Measurements from ENCODE around the gene FAM114A2.

Gene FAM114A2

GRCh38 chr5:153983885-153984284 lies 54.8 kb downstream of the FAM114A2 start:
- DNase-seq (ENCODE audit: low read depth): no peak

- DNase-seq (ENCODE audit: low read depth): no peak
These were observed 56.7 kb downstream of the FAM114A2 start for GRCh38 chr5:153981905-153982605.

GRCh38 chr5:153979028-153979783 lies 59.5 kb downstream of the FAM114A2 start:
- no peak for DNase-seq (ENCODE audit: low read depth)

GRCh38 chr5:153974813-153975163 lies 63.9 kb downstream of the FAM114A2 start:
- no peak for DNase-seq (ENCODE audit: low read depth)

- DNase-seq (ENCODE audit: low read depth): peak; percentile 60
These were observed 64.4 kb downstream of the FAM114A2 start for GRCh38 chr5:153974131-153974812.

- no peak for DNase-seq (ENCODE audit: low read depth)
These were observed 66.5 kb downstream of the FAM114A2 start for GRCh38 chr5:153972240-153972639.

- no peak for DNase-seq (ENCODE audit: low read depth)
These were observed 68.2 kb downstream of the FAM114A2 start for GRCh38 chr5:153970496-153970895.

GRCh38 chr5:153969563-153969895 lies 69.2 kb downstream of the FAM114A2 start:
- no peak for DNase-seq (ENCODE audit: low read depth)

- no peak for DNase-seq (ENCODE audit: low read depth)
These were observed 69.7 kb downstream of the FAM114A2 start for GRCh38 chr5:153968761-153969562.

GRCh38 chr5:153964880-153965645 lies 73.6 kb downstream of the FAM114A2 start:
- DNase-seq (ENCODE audit: low read depth): peak; percentile 73

- no peak for DNase-seq (ENCODE audit: low read depth)
These were observed 74.4 kb downstream of the FAM114A2 start for GRCh38 chr5:153964191-153964879.

- peak; percentile 57 for DNase-seq (ENCODE audit: low read depth)
These were observed 78.2 kb downstream of the FAM114A2 start for GRCh38 chr5:153960269-153961215.

GRCh38 chr5:153959134-153959957 lies 79.4 kb downstream of the FAM114A2 start:
- peak; percentile 95 for DNase-seq (ENCODE audit: low read depth)

- no peak for DNase-seq (ENCODE audit: low read depth)
These were observed 81.5 kb downstream of the FAM114A2 start for GRCh38 chr5:153957205-153957604.

- peak; percentile 35 for DNase-seq (ENCODE audit: low read depth)
These were observed 85.3 kb downstream of the FAM114A2 start for GRCh38 chr5:153953411-153953810.

GRCh38 chr5:153952893-153953292 lies 85.8 kb downstream of the FAM114A2 start:
- peak; percentile 87 for DNase-seq (ENCODE audit: low read depth)

GRCh38 chr5:153952057-153952456 lies 86.7 kb downstream of the FAM114A2 start:
- no peak for DNase-seq (ENCODE audit: low read depth)

- DNase-seq (ENCODE audit: low read depth): no peak
These were observed 97.4 kb downstream of the FAM114A2 start for GRCh38 chr5:153941265-153941664.
